Cardiac muscle cell (in vitro differentiated cells and primary cell): ENCODE data around the gene UNC5A. TPM values are rescaled to one million over a fixed set of nuclear protein-coding genes. Genes with fewer than 3 reads are reported as not detected.

Experiments
- DNase-seq, 2 donors: peaks; one replicate each; pipeline versions ENCODE4 v3.0.0 to v3.0.0-alpha.2; 2010 to 2017; ENCODE audit warnings: low read depth in 1 of 2, low spot score in 1 of 2
- H3K27ac ChIP-seq: fragments of 200-600 bp; sonication (generic); 2 replicates; pipeline ENCODE4 v1.5.1; 2016
- H3K27me3 ChIP-seq: fragments of 200-600 bp; sonication (generic); 2 replicates; pipeline ENCODE4 v1.6.0; 2016; ENCODE audit warnings: control low read depth
- H3K36me3 ChIP-seq: fragments of 200-600 bp; sonication (generic); 2 replicates; pipeline ENCODE4 v1.5.1; 2016; ENCODE audit warnings: control low read depth
- H3K4me1 ChIP-seq: fragments of 200-600 bp; sonication (generic); 2 replicates; pipeline ENCODE4 v1.8.1; 2017; ENCODE audit warnings: low read depth, mild to moderate bottlenecking, mixed run types
- H3K4me3 ChIP-seq: fragments of 200-600 bp; sonication (generic); 2 replicates; pipeline ENCODE4 v1.5.1; 2016; ENCODE audit warnings: mild to moderate bottlenecking
- H3K9me3 ChIP-seq: fragments of 200-600 bp; sonication (generic); 2 replicates; pipeline ENCODE4 v1.5.1; 2017; ENCODE audit warnings: low read depth, mild to moderate bottlenecking, control low read depth
- polyA plus RNA-seq: library from polyadenylated mRNA; unstranded; fragments of >200 nt; fragmentation: Nextera tagmentation; extraction: Ambion mirVana; gene quantifications from 2 replicates; pipeline ENCODE4 v1.2.1, GENCODE V29; 2016
- total RNA-seq: library from RNA; depleted of rRNA; stranded (reverse); fragments of >200 nt; gene quantifications from 2 replicates; pipeline ENCODE4 v1.2.3, GENCODE V29; 2016
- TF ChIP-seq, protein P1 (sequence below): IDR thresholded peaks from 2 replicates; pipeline ENCODE4 v1.5.1; 2012; ENCODE audit warnings: low read depth, mild to moderate bottlenecking, low read length

Gene UNC5A
- total and polyA plus RNA-seq, 2 experiments from 2014 or later, result 0.26 to 0.86 TPM

DNA sequence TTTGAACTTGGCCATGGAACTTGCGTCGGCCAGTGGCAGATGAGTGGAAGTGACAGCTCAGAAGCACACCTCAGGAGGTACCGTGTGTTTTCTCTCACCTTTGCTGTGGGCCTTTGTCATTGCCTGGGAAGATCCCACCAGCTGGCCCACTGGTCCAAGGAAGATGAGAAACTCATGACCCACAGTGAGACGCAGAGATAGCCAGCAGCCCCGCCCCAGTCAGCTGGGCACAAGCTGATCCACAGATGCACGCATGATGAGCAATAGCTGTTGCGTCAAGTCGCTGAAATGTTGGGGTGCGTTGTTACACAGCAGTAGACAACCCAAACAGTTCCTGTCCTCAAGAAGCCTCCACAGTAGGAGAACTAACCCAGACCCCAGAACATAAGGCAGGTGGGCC lies 30.8 kb upstream of the UNC5A start:
- no peaks in the 10 kb centered on the region for H3K27me3 ChIP-seq
- no peak overlapping the region for H3K27ac ChIP-seq
- H3K4me3 ChIP-seq, result no peak overlapping the region
- H3K36me3 ChIP-seq, result no peaks in the 10 kb centered on the region
- TF ChIP-seq, protein P1, sequence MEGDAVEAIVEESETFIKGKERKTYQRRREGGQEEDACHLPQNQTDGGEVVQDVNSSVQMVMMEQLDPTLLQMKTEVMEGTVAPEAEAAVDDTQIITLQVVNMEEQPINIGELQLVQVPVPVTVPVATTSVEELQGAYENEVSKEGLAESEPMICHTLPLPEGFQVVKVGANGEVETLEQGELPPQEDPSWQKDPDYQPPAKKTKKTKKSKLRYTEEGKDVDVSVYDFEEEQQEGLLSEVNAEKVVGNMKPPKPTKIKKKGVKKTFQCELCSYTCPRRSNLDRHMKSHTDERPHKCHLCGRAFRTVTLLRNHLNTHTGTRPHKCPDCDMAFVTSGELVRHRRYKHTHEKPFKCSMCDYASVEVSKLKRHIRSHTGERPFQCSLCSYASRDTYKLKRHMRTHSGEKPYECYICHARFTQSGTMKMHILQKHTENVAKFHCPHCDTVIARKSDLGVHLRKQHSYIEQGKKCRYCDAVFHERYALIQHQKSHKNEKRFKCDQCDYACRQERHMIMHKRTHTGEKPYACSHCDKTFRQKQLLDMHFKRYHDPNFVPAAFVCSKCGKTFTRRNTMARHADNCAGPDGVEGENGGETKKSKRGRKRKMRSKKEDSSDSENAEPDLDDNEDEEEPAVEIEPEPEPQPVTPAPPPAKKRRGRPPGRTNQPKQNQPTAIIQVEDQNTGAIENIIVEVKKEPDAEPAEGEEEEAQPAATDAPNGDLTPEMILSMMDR, result no peak
- DNase-seq, result no peak
- peaks cover 7% of the 10 kb centered on the region for H3K4me1 ChIP-seq
- H3K9me3 ChIP-seq, result no peaks in the 10 kb centered on the region

DNA sequence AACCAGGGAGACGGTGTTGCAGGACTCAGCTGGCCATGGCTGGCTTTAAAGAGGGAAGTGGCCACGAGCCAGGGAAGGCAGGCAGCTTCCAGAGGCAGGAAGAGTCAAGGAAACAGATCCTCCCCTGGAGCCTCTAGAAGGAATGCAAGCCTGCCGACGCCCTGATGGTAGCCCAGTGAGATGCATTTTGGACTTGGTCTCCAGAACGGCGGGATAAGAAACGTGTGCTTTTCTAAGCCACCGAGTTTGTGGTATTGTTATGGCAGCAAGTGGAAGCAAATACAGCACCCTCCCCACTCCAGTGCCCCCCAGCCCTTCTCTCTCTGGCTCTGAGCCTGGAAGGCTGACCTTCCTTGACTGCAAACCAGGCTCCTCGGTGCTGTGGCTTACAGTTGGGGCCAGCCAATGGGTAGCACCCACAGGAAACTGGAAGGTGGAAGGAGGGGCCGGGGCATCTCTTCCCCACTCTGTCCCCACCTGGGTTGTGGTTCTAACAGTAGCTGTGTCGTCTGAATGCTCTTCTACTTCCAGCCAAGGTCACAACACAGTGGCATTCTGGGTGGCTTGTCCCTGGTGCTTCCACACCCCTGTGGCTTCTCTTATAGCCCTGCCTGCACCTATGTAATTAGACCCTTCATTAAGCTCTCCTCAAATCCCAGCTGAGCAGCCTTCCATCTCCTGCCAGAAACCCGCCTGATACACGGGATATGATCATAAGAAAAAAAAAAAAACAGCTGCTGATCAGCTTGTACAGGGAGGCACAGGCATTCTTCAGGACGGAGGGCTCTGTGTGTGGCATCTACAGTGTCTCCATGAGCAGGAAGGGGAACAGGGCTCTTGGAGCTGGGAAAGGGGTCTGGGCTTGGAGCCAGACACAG lies 29.9 kb upstream of the UNC5A start:
- DNase-seq, result no peak
- Histone ChIP-seq H3K36me3 (no peaks in the 10 kb centered on the region), H3K27me3 (no peaks in the 10 kb centered on the region), H3K4me3 (no peak overlapping the region), H3K4me1 (peaks cover 7% of the 10 kb centered on the region), H3K27ac (peak overlapping the region; percentile 42), H3K9me3 (no peaks in the 10 kb centered on the region)
- TF ChIP-seq, protein P1, result no peak

DNA sequence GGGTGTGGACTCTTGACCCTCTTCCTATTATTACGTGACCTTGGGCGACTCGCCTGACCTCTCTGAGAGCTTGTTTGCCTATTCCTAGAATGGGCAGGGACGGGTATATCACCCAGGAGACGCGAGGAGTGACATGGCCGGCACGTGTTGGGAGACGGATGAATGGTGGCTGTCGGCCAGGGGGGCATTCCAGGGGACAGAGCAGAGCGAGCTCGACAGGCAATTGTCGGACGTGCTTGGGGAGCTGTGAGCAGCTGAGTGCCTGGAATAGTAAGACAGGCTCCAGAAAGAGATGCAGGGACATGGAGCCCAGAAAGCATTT lies 29.3 kb upstream of the UNC5A start:
- Histone ChIP-seq H3K9me3 (no peaks in the 10 kb centered on the region), H3K27me3 (no peaks in the 10 kb centered on the region), H3K4me1 (peaks cover 7% of the 10 kb centered on the region), H3K36me3 (no peaks in the 10 kb centered on the region), H3K27ac (peak overlapping the region; percentile 53), H3K4me3 (no peak overlapping the region)
- TF ChIP-seq, protein P1, result no peak
- DNase-seq, result peak in 1 of 2 donors; percentile 74

DNA sequence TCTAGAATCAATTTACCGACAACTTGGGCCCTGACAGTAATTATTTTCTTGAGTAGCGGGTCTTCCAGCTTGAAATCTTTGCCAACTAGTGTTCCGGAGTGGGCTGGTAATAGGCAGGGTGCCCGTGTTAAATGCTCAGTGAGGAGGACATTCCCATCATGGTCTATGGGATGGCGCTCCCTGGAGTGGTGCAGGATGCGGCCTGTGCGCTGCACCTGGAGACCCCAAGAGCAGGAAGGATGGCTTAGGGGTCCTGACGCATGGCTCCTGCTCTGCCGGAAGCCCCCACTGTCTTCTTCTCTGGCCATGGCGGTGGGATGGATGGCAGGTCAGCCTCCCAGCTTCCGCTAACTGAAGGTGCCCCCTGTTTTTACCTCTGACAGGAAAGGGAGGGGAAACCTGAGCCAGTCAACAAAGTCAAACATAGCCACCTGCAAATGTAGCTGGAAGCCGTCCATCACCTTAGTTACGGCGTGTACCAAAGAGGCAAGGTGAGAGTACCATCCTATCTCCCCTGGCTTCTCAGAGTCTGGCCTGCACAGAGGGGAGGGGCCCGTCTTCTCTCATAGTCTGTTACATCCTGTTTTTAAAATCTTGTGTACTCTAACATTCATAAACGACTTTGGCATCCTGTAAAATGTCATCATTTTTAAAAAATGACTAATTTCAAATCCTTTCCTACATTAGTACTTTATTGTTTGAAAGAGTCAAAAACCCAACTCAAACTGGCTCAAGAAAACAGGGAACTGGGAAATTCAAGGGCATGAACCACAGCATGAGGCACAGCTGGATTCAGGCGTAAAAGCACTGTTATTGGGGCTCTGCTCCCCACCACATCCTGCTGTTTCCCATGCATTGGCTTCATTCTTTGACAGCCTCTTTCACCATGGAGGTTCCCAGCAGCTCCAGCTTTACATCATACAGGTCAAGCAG lies 28.5 kb upstream of the UNC5A start:
- Histone ChIP-seq H3K27me3 (no peaks in the 10 kb centered on the region), H3K9me3 (no peaks in the 10 kb centered on the region), H3K36me3 (no peaks in the 10 kb centered on the region), H3K4me3 (no peak overlapping the region), H3K27ac (no peak overlapping the region), H3K4me1 (peaks cover 7% of the 10 kb centered on the region)
- TF ChIP-seq, protein P1, result no peak
- no peak for DNase-seq

DNA sequence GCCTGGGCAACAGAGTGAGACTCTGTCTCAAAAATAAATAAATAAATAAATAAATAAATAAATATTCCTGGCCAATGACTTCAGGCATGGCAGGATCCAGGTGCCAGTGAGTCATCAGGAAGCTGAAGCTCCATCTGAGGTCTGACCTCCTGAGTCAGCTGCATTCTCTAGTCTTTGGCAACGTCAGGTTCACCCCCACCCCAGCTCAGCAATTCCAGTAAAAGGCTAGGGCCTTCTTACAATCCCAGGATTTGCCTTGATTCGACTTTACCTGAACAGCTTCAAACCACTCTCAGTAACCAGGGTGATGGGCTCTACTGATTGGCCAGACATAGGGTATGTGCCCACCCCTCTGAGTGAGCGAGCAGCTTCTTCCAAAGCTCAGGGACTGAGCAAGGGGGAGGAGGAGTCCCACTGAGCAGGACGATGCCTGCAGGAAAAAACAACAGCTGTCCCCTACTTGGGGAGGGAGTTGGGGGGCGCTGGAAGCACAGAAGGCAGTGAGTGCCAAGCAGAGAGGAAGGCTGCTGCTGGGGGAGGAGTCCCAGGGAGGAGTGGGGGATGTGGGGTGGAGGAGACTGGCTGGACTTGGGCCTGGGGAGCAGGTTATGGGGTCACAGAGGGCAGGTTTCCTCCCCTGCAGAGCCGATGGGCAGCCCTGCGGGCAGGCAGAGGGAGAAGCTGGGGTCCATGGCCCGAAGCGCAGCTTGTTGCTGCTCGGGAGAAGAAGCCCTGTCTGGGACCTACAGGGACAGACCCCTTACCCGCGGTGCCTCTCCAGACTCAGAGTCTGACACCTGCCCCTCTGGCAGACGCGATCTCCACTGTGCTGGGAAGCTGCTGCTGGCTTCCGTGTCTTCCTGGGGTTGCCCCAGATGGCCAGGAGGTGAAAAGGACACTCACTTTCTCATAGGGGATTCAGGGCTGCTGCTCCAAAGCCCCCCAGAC lies 25.9 kb upstream of the UNC5A start:
- no peaks in the 10 kb centered on the region for H3K9me3 ChIP-seq
- TF ChIP-seq, protein P1, result no peak
- no peak overlapping the region for H3K27ac ChIP-seq
- peak in 1 of 2 donors; percentile 78 for DNase-seq
- H3K27me3 ChIP-seq, result no peaks in the 10 kb centered on the region
- no peak overlapping the region for H3K4me3 ChIP-seq
- peaks cover 7% of the 10 kb centered on the region for H3K4me1 ChIP-seq
- no peaks in the 10 kb centered on the region for H3K36me3 ChIP-seq
